C4-2B (cell line): Measurements from ENCODE around the gene ZNF317.

Experiments used
- H3K27ac ChIP-seq: fragments of 450-650 bp; 2 replicates; pipeline ENCODE4 v1.5.1; 2017
- CTCF ChIP-seq: fragments of 450-650 bp; conservative IDR thresholded peaks from 2 replicates; pipeline ENCODE4 v1.5.1; 2017; ENCODE audit warnings: mild to moderate bottlenecking
- ZFX ChIP-seq: fragments of 450-650 bp; IDR thresholded peaks from 2 replicates; pipeline ENCODE4 v1.6.1; 2017

The ZNF317 gene

GRCh38 chr19:9150650-9151049, 10.5 kb downstream of the ZNF317 start:
- TF ChIP-seq CTCF (no peak), ZFX (no peak)
- H3K27ac ChIP-seq, result no peak overlapping the region

- no peak overlapping the region for H3K27ac ChIP-seq
- TF ChIP-seq CTCF, result no peak
- no peak for TF ChIP-seq ZFX
Measured at GRCh38 chr19:9151367-9151766, 11.2 kb downstream of the ZNF317 start.

GRCh38 chr19:9155591-9155990, 15.4 kb downstream of the ZNF317 start:
- H3K27ac ChIP-seq, result no peak overlapping the region
- TF ChIP-seq CTCF, result no peak
- TF ChIP-seq ZFX, result no peak

GRCh38 chr19:9156304-9156703, 16.1 kb downstream of the ZNF317 start:
- no peak overlapping the region for H3K27ac ChIP-seq

GRCh38 chr19:9159891-9160290, 19.7 kb downstream of the ZNF317 start:
- H3K27ac ChIP-seq, result no peak overlapping the region
- TF ChIP-seq CTCF, result no peak
- no peak for TF ChIP-seq ZFX

More at GRCh38 chr19:9156304-9156703, 16.1 kb downstream of the ZNF317 start:
- TF ChIP-seq ZFX (no peak), CTCF (no peak)

GRCh38 chr19:9161427-9161826, 21.2 kb downstream of the ZNF317 start:
- TF ChIP-seq ZFX (no peak), CTCF (no peak)
- H3K27ac ChIP-seq, result no peak overlapping the region

GRCh38 chr19:9165261-9165660, 25.1 kb downstream of the ZNF317 start:
- TF ChIP-seq ZFX (no peak), CTCF (no peak)
- H3K27ac ChIP-seq, result no peak overlapping the region

GRCh38 chr19:9166846-9167245, 26.6 kb downstream of the ZNF317 start:
- TF ChIP-seq ZFX (no peak), CTCF (no peak)
- H3K27ac ChIP-seq, result no peak overlapping the region
